Thyroid gland (tissue), 4 donors: ENCODE measurements around the gene DOK6. TPM values are rescaled to one million over a fixed set of nuclear protein-coding genes. Genes with fewer than 3 reads are reported as not detected.

ENCODE experiments used
- DNase-seq, 2 donors: peaks; one replicate each; pipeline ENCODE4 v3.0.0-alpha.2; 2019
- H3K27ac ChIP-seq, 3 donors: fragments of 200-600 bp; sonication (generic); 1 replicate in 2 of 3; 2 replicates in 1 of 3; pipeline ENCODE4 v1.5.1; 2016 to 2019; ENCODE audit warnings: mild to moderate bottlenecking in 1 of 3, moderate library complexity in 1 of 3
- H3K27me3 ChIP-seq: fragments of 200-600 bp; sonication (generic); one replicate; pipeline ENCODE4 v1.5.1; 2019
- H3K36me3 ChIP-seq, 2 donors: fragments of 200-600 bp; sonication (generic); one replicate each; pipeline ENCODE4 v1.5.1; 2016 to 2019
- H3K4me1 ChIP-seq, 2 donors: fragments of 200-600 bp; sonication (generic); one replicate each; pipeline ENCODE4 v1.5.1; 2017 to 2019
- H3K4me3 ChIP-seq, 3 donors: fragments of 200-600 bp; sonication (generic); replicated peaks in 1 of 3; 1 replicate in 2 of 3; 2 replicates in 1 of 3; pipeline ENCODE4 v1.5.1; 2016; ENCODE audit warnings: mild to moderate bottlenecking in 1 of 3
- H3K9me3 ChIP-seq: fragments of 200-600 bp; sonication (generic); one replicate; pipeline ENCODE4 v1.5.1; 2017
- CTCF ChIP-seq, 6 experiments: fragments of 200-600 bp in 3 of 6; fragments of 450-650 bp in 3 of 6; sonication (generic) in 3 of 6; IDR thresholded peaks; one replicate each; pipeline ENCODE4 v1.5.1; 2016 to 2019; ENCODE audit warnings: antibody characterized with exemption in 6 of 6, mild to moderate bottlenecking in 2 of 6, inconsistent platforms in 1 of 6, moderate library complexity in 1 of 6
- POLR2A ChIP-seq, 2 donors: fragments of 450-650 bp; IDR thresholded peaks; one replicate each; pipeline ENCODE4 v1.6.1; 2017; ENCODE audit warnings: antibody characterized with exemption in 2 of 2, mild to moderate bottlenecking in 2 of 2, moderate library complexity in 1 of 2
- WGBS, 2 donors: methylation state at CpG; one replicate each; pipeline ENCODE4 v1.1.5; 2017; 5-methylcytosine and 5-hydroxymethylcytosine counted together
- intact Hi-C: fragments of 100-400 bp; cut with DNase I; formaldehyde crosslinking; loops from one replicate; pipeline ENCODE4 v1.15.1; 2023
- total RNA-seq, 4 donors: library from RNA; depleted of rRNA; stranded (reverse); fragments of >200 nt; gene quantifications; one replicate each; pipeline ENCODE4 v1.2.3, GENCODE V29; 2016

Gene DOK6
- total RNA-seq, 4 donors from 2014 or later = 0.94 to 3.1 (median 2.5) TPM

GRCh38 chr18:69567813-69568488, 167.3 kb downstream of the DOK6 start:
- 77 to 84% methylated on average over 10 of the region's 10 CpGs for WGBS, 2 donors
- Histone ChIP-seq H3K27ac (no peak overlapping the region), H3K4me3 (no peak overlapping the region), H3K4me1 (no peaks in the 10 kb centered on the region), H3K36me3 (no peaks in the 10 kb centered on the region), H3K9me3 (no peaks in the 10 kb centered on the region), H3K27me3 (no peaks in the 10 kb centered on the region)
- intact Hi-C loops = no loop called here
- TF ChIP-seq POLR2A (IDR thresholded peaks at IDR 0.05) (no peak), CTCF (IDR thresholded peaks at IDR 0.05) (no peak)
- no peak for DNase-seq

- no peak for DNase-seq
- Histone ChIP-seq H3K36me3 (no peaks in the 10 kb centered on the region), H3K27me3 (no peaks in the 10 kb centered on the region), H3K27ac (no peak overlapping the region), H3K9me3 (no peaks in the 10 kb centered on the region), H3K4me3 (no peak overlapping the region), H3K4me1 (no peaks in the 10 kb centered on the region)
- TF ChIP-seq CTCF (IDR thresholded peaks at IDR 0.05) (no peak), POLR2A (IDR thresholded peaks at IDR 0.05) (no peak)
- intact Hi-C loops = no loop called here
- 94 to 100% methylated on average over 2 of the region's 2 CpGs for WGBS, 2 donors
These were observed 168.4 kb downstream of the DOK6 start for GRCh38 chr18:69569133-69569532.

- Histone ChIP-seq H3K36me3 (no peaks in the 10 kb centered on the region), H3K4me3 (no peak overlapping the region), H3K27me3 (no peaks in the 10 kb centered on the region), H3K4me1 (no peaks in the 10 kb centered on the region), H3K9me3 (no peaks in the 10 kb centered on the region), H3K27ac (no peak overlapping the region)
- intact Hi-C loops = no loop called here
- WGBS, 2 donors = 88 to 92% methylated on average over 2 of the region's 2 CpGs
- no peak for DNase-seq
- TF ChIP-seq POLR2A (IDR thresholded peaks at IDR 0.05) = no peak
- TF ChIP-seq CTCF (IDR thresholded peaks at IDR 0.05) = no peak
These were observed 173.7 kb downstream of the DOK6 start for GRCh38 chr18:69574401-69574800.

GRCh38 chr18:69580107-69580506, 179.4 kb downstream of the DOK6 start:
- 65 to 78% methylated on average over 3 of the region's 3 CpGs for WGBS, 2 donors
- no peaks in the 10 kb centered on the region for H3K36me3 ChIP-seq

More at GRCh38 chr18:69580107-69580506, 179.4 kb downstream of the DOK6 start:
- H3K4me3 ChIP-seq = no peak overlapping the region
- intact Hi-C loops = no loop called here
- H3K27me3 ChIP-seq = no peaks in the 10 kb centered on the region
- TF ChIP-seq CTCF (IDR thresholded peaks at IDR 0.05) = no peak
- TF ChIP-seq POLR2A (IDR thresholded peaks at IDR 0.05) = no peak
- DNase-seq = no peak
- no peaks in the 10 kb centered on the region for H3K4me1 ChIP-seq
- H3K27ac ChIP-seq = no peak overlapping the region
- no peaks in the 10 kb centered on the region for H3K9me3 ChIP-seq
